ENCODE results near the gene NT5DC2.

The NT5DC2 gene

DNA sequence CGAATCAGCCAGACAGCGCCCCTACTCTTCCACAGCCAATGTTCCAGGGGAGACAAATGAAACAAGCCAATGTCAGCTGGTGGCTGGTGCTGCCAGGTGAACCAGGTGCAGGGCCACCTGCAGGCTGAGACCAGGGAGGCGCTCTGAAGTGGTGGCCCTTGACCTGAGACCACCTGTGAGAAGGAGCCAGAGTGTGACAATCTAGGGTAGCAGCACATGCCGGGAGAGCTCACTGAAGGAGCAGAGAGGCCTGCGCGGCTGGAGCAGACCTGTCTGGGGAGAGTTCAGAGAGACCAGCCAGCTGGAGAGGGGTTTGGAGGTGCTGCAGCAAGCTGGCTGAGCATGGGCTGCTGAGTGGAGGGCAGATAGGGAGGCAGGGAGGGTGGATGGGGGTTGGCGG is 39.2 kb downstream of the NT5DC2 start:
- in situ Hi-C loops (cut with MboI; ENCODE audit: low pct_unique_long_range_greater_than_20kb, low sequenced_read_pairs), result no loop called here
- DNase-seq, result no peak

DNA sequence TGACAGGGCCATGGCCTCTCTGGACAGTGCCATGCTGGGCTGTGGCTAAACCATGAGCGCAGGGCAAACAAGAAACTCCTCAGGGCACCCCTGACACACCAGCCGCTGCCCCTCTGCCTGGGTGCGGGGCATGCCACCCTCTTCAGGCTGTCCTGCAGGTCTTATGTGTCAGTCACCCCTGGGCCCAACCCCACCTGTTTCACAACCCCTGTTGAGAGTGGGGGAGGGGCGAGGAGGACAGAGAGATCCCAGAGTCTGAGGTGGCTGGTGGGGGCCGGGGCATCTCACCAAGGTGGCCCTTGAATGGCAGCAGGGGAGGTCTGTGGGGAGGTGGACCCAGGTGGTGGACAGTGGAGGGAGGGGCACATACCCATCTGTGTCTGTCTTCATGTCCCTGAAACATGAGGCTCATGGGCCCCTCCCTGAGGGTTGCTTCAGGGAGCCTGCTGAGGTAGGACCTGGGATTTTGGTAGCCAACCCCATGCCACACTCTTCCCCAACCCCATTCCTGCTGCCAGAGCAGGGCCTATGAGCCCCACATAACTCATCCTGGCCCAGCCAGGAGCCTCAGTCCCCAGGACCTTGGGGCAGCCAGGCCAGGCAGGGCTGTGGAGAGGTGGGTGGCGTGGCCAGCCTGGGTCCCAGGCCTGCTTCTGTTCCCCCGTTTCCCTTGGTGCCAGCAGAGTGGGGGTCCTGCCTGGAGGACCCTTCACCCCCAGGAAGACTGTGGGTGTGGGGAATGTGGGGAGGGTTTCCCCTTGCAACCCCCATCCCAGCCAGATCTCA is 40.2 kb downstream of the NT5DC2 start:
- DNase-seq, result no peak
- in situ Hi-C loops (cut with MboI; ENCODE audit: low pct_unique_long_range_greater_than_20kb, low sequenced_read_pairs), result no loop called here

DNA sequence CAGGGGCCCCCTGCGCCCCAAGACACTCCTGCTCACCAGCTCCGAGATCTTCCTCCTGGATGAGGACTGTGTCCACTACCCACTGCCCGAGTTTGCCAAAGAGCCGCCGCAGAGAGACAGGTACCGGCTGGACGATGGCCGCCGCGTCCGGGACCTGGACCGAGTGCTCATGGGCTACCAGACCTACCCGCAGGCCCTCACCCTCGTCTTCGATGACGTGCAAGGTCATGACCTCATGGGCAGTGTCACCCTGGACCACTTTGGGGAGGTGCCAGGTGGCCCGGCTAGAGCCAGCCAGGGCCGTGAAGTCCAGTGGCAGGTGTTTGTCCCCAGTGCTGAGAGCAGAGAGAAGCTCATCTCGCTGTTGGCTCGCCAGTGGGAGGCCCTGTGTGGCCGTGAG is 41.6 kb downstream of the NT5DC2 start:
- no peak for DNase-seq
- in situ Hi-C loops (cut with MboI; ENCODE audit: low pct_unique_long_range_greater_than_20kb, low sequenced_read_pairs), result no loop called here

DNA sequence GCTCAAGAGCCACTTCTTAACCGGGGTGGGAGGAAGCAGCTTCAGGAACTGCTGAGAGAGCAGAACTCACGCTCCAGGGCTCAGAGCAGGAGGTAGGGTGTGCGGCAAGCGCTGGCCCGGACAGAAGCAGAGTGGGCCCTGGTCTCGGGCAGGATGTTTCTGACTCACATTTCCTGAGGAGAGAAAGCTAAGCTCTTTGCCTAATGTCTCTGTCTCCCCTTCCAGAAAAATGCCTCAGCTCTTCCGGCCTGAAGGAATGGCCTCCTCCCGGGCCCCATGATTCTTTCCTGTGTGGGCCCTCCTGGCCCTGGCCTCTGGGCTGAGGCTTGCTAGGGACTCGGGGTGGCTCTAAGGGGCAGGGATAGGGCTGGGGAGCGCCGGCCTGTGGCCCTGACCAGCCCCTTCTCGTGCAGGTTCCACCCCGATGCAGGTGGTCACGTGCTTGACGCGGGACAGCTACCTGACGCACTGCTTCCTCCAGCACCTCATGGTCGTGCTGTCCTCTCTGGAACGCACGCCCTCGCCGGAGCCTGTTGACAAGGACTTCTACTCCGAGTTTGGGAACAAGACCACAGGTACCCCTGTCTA is 42.6 kb downstream of the NT5DC2 start:
- no peak for DNase-seq
- in situ Hi-C loops (cut with MboI; ENCODE audit: low pct_unique_long_range_greater_than_20kb, low sequenced_read_pairs), result no loop called here

DNA sequence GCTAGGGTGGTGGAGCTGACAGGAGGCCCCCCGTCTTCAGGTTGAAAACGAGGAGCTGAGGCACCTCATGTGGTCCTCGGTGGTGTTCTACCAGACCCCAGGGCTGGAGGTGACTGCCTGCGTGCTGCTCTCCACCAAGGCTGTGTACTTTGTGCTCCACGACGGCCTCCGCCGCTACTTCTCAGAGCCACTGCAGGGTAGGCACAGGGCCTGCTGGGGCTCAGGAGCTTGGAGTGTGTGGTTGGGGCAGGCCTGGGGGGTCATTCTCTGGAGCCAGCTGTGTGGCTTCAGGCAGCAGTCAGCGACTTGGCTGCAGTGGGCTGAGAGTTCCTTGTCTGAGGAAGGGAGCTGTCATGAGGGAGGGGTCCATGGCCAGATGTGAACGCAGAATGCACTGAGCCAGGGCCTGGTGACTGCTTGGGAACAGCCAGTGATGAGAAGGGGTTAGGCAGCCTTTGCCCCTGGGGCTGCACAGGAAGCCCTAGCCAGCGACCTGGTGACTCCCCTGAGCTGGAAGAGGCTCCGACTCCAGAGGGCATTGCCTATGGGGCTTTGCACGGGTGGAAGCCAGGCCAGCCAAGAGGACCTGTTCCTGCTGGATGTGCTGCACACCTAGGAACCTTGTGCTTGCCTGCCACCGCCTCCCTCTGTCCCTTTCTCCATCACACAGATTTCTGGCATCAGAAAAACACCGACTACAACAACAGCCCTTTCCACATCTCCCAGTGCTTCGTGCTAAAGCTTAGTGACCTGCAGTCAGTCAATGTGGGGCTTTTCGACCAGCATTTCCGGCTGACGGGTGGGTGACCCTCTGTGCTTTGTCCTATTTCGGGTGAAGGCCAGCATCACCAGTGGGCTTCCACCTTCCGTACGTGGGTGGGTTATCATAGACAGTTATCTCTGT is 43.4 kb downstream of the NT5DC2 start:
- in situ Hi-C loops (cut with MboI; ENCODE audit: low pct_unique_long_range_greater_than_20kb, low sequenced_read_pairs), result no loop called here
- no peak for DNase-seq

DNA sequence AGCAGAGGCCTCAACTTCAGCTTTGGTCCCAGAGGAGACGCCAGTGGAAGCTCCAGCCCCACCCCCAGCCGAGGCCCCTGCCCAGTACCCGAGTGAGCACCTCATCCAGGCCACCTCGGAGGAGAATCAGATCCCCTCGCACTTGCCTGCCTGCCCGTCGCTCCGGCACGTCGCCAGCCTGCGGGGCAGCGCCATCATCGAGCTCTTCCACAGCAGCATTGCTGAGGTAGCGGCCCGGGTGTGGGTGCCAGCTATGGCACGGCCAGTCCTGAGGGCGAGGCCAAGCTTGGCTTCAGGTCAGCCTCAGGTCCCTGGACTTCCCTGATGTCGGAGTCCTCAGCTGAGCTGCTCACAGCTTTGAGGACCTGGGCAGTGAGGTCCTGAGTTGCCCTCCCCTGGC is 44.2 kb downstream of the NT5DC2 start:
- in situ Hi-C loops (cut with MboI; ENCODE audit: low pct_unique_long_range_greater_than_20kb, low sequenced_read_pairs), result no loop called here
- no peak for DNase-seq

DNA sequence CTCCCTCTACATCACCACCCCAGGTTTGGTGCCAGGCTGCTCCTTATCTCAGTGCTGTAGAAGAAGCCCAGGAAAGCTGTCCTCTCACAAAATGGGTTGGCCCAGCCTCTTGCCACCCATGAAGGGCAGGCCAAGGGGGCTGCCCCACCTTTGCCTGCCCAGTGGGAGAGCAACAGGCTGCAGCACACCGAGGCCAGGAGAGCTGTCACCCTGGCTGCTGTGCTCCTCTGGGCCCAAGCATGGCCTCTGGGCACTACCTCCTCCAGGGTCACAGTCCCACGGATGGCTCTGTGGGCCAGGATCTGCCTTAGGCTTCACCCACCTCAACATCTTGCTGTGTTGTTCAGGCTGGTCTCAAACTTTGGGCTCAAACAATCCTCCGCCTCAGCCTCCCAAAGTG is 44.9 kb downstream of the NT5DC2 start:
- in situ Hi-C loops (cut with MboI; ENCODE audit: low pct_unique_long_range_greater_than_20kb, low sequenced_read_pairs), result no loop called here
- no peak for DNase-seq

DNA sequence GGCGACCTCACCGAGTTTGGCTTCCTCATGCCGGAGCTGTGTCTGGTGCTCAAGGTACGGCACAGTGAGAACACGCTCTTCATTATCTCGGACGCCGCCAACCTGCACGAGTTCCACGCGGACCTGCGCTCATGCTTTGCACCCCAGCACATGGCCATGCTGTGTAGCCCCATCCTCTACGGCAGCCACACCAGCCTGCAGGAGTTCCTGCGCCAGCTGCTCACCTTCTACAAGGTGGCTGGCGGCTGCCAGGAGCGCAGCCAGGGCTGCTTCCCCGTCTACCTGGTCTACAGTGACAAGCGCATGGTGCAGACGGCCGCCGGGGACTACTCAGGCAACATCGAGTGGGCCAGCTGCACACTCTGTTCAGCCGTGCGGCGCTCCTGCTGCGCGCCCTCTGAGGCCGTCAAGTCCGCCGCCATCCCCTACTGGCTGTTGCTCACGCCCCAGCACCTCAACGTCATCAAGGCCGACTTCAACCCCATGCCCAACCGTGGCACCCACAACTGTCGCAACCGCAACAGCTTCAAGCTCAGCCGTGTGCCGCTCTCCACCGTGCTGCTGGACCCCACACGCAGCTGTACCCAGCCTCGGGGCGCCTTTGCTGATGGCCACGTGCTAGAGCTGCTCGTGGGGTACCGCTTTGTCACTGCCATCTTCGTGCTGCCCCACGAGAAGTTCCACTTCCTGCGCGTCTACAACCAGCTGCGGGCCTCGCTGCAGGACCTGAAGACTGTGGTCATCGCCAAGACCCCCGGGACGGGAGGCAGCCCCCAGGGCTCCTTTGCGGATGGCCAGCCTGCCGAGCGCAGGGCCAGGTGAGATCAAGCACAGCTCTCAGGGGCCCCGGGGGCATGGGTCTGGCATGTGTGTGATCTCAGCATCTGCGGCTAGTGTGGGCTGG is 45.6 kb downstream of the NT5DC2 start:
- DNase-seq, result no peak
- in situ Hi-C loops (cut with MboI; ENCODE audit: low pct_unique_long_range_greater_than_20kb, low sequenced_read_pairs), result no loop called here

DNA sequence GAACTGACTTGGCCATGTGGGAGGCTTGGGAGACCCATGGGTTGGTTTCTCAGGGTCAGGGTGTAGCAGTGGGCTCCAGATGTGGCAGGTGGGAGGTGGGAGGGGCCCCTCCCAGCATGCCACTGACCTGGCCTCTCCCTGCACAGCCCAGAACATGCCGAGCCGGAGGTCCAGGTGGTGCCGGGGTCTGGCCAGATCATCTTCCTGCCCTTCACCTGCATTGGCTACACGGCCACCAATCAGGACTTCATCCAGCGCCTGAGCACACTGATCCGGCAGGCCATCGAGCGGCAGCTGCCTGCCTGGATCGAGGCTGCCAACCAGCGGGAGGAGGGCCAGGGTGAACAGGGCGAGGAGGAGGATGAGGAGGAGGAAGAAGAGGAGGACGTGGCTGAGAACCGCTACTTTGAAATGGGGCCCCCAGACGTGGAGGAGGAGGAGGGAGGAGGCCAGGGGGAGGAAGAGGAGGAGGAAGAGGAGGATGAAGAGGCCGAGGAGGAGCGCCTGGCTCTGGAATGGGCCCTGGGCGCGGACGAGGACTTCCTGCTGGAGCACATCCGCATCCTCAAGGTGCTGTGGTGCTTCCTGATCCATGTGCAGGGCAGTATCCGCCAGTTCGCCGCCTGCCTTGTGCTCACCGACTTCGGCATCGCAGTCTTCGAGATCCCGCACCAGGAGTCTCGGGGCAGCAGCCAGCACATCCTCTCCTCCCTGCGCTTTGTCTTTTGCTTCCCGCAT is 46.4 kb downstream of the NT5DC2 start:
- in situ Hi-C loops (cut with MboI; ENCODE audit: low pct_unique_long_range_greater_than_20kb, low sequenced_read_pairs), result no loop called here

DNA sequence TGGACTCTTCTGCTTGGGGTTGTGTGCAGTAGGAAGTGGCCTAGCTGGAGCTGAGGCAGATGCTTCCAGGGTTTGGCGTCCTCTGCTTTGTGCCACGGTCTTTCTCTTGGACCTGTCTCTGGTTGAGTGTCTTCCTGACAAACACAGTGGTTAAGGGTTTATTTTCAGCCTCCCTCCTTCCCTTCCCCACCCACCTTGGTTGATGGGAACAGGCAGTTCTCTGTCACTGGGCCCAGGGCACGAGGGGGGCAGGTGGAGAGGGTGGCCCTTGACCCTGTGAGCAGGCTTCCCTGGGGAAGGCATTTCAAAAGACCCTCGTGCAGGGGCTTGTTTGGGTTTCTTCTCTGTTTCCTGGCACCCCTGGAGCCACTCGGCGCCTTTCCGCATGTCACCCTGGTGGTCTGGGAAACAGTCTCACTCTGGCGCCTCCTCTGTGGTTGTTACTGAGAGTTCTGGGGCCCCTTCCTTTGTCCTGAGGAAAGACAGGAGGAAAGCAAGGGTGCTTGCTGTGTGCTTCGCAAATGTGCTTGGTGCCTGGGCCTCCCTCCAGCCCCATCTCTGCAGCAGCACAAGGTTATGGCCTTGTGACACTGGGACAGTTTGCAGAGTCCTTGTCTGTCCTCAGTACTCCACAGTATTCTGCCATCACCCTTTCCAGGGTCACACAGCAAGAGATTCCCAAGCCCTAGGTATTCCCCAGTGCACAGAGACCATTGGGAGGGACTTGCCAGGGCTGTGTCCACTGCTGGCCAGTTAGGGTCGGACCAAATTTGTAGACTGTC is 48.8 kb downstream of the NT5DC2 start:
- in situ Hi-C loops (cut with MboI; ENCODE audit: low pct_unique_long_range_greater_than_20kb, low sequenced_read_pairs), result no loop called here
- DNase-seq, result no peak

More for the DNA sequence above, 46.4 kb downstream of the NT5DC2 start:
- DNase-seq, result no peak

DNA sequence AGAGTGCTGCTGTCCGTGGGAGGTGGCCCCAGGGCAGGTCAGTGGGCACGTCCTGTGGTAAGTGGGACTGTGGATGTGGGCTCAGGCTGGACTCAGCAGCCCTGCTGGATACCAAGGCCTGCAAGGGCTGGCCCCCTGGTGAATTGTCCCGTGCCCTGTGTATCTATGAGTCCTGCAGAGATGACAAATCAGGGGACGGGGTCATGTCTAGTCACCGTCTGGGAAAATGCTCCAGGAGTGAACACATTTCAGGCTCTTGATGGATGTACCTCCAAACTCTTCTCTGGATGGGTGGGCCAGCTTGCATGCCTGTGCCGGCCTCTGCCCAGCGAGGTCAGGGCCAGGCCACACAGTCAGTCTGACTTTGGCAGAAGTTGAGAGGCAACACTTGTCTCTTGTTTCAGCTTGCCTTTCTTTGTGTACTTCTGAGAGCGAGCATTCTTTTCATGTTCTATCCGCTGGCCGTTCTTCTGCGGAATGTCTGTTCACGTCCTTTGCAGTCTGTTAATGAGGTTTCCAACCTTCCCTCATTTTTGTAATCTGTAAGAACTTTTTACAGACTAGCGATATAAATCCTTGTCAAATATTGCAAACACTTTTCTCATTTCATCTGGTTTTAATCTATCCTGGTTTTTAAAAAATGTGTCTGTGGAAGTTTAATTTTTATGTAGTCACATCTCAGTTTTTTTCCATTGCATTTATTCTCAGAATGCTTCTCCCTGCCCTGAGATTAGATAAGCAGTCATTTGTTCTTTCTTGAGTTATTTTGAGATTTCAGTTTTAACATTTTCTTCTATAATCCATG is 49.9 kb downstream of the NT5DC2 start:
- in situ Hi-C loops (cut with MboI; ENCODE audit: low pct_unique_long_range_greater_than_20kb, low sequenced_read_pairs), result no loop called here
- no peak for DNase-seq

DNA sequence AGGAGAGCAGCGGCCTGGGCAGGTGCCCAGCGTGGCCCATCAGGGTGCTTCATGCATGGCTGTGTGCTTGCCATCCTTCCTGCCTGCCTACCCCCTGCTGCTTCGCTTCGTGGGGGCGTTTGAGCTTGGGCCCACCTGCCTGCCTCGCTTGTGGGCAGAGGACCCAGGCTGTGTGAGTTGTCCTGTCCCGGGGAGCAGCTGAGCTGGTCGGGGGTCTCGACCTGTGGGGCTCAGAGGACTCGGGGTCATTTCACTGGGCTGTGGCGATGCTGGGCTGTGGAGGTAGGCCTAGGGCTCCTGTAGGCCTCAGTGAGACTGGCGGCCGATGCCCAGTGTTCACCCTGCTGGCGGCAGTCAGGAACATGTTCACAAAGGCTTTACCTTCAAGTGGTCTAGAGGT is 50.6 kb downstream of the NT5DC2 start:
- in situ Hi-C loops (cut with MboI; ENCODE audit: low pct_unique_long_range_greater_than_20kb, low sequenced_read_pairs), result no loop called here

DNA sequence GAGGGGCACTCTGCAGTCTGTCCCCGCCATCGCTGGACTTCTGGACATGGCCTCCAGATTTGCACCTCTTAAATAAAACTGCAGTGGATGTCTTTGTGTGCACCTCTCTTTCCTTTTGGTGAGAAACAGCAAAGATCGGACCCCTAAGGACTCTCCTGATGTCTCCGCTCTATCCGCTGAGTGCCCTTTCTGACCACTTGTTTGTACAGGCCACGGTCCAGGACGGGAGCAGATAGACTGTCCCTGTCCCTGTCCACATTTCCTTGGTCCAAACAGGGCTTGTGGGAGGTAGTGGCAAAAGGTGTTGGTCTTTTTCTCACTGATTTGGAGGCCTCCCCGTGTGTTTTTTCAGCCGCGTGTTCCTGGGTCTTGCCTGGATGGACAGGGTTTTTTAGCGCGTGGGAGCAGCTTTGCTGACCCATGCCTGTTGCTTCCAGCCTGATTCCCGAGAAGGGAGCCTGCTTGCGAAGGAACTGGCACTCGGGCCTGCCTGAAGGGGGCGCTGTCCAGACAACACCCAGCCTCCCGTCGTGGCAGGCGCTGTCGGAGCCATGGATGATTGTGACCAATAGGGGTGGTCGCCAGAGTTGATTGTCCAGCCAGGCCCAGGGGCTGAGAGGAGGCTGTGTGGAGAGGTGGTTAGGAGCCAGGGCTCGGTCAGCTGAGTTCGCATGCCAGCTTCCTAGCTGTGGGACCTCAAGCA is 51.7 kb downstream of the NT5DC2 start:
- DNase-seq, result no peak
- in situ Hi-C loops (cut with MboI; ENCODE audit: low pct_unique_long_range_greater_than_20kb, low sequenced_read_pairs), result no loop called here

More for the DNA sequence above, 50.6 kb downstream of the NT5DC2 start:
- no peak for DNase-seq

DNA sequence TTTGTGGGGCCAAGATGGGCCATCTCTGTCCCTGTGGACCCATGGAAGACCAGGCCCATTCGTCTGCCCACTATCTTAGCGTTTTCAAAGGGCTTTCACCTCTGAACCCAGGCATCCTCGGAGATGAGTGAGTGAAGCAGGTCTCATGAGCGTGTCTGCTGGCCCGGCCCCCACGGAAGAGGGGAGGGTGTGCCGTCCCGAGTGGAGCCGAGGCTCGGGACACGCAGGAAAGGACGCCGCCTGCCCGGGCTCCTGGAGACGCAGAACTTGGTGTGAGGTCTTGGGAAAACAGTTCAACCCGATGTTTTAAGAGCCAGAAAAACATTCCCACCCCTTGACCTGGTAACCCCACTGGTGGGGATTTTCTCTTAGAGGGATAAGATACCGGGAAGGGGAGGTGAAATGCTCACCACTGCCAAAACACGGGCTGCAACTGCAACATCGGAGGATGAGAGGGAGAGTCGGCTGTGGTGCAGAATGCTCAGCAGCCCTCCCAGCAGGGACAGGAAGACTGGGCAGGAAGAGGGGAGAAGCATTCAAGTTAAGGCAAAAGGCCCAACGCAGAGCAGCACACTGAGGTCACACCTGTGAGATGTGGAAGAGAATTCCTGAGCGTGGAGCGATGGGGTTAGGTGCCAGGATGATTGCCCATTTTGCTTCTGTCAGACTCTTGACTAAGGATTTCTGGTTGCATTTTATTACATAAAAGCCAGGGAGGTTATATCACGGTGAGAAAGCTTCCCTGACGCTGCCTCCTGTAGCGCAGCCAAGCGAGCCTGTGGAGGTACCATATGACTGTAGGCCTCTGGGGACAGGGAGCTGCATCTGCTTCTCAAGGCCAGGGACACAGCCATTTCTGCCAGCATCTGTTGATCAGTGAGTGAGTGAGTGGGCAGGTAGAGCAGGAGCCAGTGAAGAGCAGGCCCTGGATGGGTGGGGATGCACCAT is 52.6 kb downstream of the NT5DC2 start:
- in situ Hi-C loops (cut with MboI; ENCODE audit: low pct_unique_long_range_greater_than_20kb, low sequenced_read_pairs), result no loop called here

DNA sequence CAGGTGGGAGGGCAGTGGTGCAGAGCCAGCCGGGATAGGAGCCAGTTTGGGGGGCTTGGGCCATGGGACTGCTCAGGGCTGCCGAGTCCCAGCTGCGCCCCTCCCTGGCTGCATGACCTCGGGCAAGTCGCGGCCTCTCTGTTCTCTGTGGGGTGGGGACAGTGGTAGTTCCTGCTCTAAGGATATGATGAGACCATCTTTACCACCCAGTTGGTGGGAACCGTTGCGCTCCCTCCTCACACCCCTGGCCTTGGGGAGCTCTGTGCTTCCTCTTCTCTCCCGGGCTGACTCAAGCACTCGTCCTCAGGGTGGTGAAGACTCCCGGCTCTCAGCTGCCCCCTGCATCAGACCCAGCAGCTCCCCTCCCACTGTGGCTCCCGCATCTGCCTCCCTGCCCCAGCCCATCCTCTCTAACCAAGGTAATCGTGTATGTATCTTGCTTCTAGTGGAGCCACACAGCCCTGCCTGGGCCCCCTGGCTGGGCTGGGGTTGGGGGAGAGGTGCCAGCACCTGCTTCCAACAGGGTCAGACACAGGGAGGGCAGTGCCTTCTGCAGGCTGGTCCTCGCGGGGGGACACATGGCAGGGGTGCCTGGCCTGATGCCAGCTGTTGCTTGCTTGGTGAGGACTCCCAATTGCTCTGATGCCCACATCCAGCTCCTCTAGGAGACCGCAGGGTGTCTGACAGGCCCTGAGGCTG is 53.6 kb downstream of the NT5DC2 start:
- no peak for DNase-seq
- in situ Hi-C loops (cut with MboI; ENCODE audit: low pct_unique_long_range_greater_than_20kb, low sequenced_read_pairs), result no loop called here

More for the DNA sequence above, 52.6 kb downstream of the NT5DC2 start:
- DNase-seq, result no peak

All from KBM-7 (cell line).